GM20431 (cell line): ENCODE data around the gene IQSEC3.

ENCODE experiments used
- in situ Hi-C: fragments of 300-500 bp; cut with MseI, MboI; formaldehyde crosslinking; loops from one replicate; pipeline ENCODE4 v1.15.0; 2020; ENCODE audit warnings: low sequenced_read_pairs; ENCODE audit not compliant: unreplicated experiment

Gene IQSEC3

GRCh38 chr12:105696-106095 is 39.1 kb downstream of the IQSEC3 start:
- in situ Hi-C loops: no loop called here

- in situ Hi-C loops: no loop called here
Measured at GRCh38 chr12:106118-106591, 39.6 kb downstream of the IQSEC3 start.

GRCh38 chr12:108594-108993 is 42.0 kb downstream of the IQSEC3 start:
- in situ Hi-C loops: no loop called here

- in situ Hi-C loops: no loop called here
Measured at GRCh38 chr12:109446-109845, 42.9 kb downstream of the IQSEC3 start.

- in situ Hi-C loops: no loop called here
Measured at GRCh38 chr12:109872-110271, 43.3 kb downstream of the IQSEC3 start.

- in situ Hi-C loops: no loop called here
Measured at GRCh38 chr12:111699-112493, 45.3 kb downstream of the IQSEC3 start.

- in situ Hi-C loops: no loop called here
Measured at GRCh38 chr12:113347-113746, 46.8 kb downstream of the IQSEC3 start.

GRCh38 chr12:114626-115211 is 48.2 kb downstream of the IQSEC3 start:
- in situ Hi-C loops: no loop called here

- in situ Hi-C loops: no loop called here
Measured at GRCh38 chr12:115518-115917, 49.0 kb downstream of the IQSEC3 start.

GRCh38 chr12:115960-116915 is 49.7 kb downstream of the IQSEC3 start:
- in situ Hi-C loops: no loop called here

- in situ Hi-C loops: no loop called here
Measured at GRCh38 chr12:117311-117710, 50.7 kb downstream of the IQSEC3 start.

GRCh38 chr12:117816-118345 is 51.3 kb downstream of the IQSEC3 start:
- in situ Hi-C loops: no loop called here

GRCh38 chr12:118591-118990 is 52.0 kb downstream of the IQSEC3 start:
- in situ Hi-C loops: no loop called here

GRCh38 chr12:120951-121350 is 54.4 kb downstream of the IQSEC3 start:
- in situ Hi-C loops: no loop called here

- in situ Hi-C loops: no loop called here
Measured at GRCh38 chr12:121647-122046, 55.1 kb downstream of the IQSEC3 start.

- in situ Hi-C loops: no loop called here
Measured at GRCh38 chr12:125075-125474, 58.5 kb downstream of the IQSEC3 start.

- in situ Hi-C loops: no loop called here
Measured at GRCh38 chr12:125566-125965, 59.0 kb downstream of the IQSEC3 start.

- in situ Hi-C loops: no loop called here
Measured at GRCh38 chr12:128079-128478, 61.5 kb downstream of the IQSEC3 start.

GRCh38 chr12:129001-129400 is 62.4 kb downstream of the IQSEC3 start:
- in situ Hi-C loops: no loop called here

GRCh38 chr12:130519-130918 is 64.0 kb downstream of the IQSEC3 start:
- in situ Hi-C loops: no loop called here
